HG03432 (cell line): ENCODE results near the gene TSPAN9.

Experiments used
- ATAC-seq: cut with Tn5 transposase; IDR thresholded peaks from one replicate; pipeline ENCODE4 v1.9.1; 2021; ENCODE audit warnings: mild to moderate bottlenecking, moderate library complexity; ENCODE audit not compliant: unreplicated experiment

TSPAN9 gene

DNA sequence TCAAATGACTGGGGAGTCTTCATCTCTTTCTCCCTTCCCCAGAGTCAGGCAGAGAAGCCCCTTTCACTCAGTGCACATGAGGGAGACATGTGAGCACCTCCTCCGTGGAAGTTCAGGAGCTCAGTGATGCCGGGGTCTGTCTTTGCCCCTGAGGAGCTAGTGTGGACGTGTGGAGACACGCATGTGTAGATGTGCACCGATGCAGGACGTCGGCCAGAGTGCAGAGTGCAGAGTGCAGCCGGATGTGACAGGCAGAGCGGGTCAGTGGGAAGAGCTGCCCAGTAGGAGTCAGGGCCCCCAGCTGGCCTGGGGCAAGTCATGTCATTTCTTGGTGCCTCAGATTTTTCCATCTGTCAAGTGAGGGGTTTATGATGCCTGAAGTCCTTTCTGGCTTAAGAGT lies 20.7 kb downstream of the TSPAN9 start:
- ATAC-seq: no peak

DNA sequence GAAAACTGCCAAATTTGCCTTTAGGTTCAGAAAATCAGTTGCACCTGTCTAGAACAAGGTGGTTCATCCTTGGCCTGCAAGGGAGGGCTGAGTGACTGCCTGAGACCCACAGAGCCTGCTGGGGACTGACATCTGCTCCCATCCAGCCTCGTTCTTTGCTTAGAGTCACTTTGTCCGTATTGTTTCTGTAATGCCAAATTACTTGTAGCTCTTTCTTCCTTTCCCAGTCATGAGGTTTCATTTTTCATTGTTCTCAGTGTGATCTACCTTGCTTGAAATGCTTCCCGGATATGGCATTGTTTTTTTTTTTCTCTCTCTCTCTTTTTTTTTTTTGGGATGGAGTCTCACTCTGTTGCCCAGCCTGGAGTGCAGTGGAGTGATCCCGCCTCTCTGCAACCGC lies 21.3 kb downstream of the TSPAN9 start:
- ATAC-seq: no peak

DNA sequence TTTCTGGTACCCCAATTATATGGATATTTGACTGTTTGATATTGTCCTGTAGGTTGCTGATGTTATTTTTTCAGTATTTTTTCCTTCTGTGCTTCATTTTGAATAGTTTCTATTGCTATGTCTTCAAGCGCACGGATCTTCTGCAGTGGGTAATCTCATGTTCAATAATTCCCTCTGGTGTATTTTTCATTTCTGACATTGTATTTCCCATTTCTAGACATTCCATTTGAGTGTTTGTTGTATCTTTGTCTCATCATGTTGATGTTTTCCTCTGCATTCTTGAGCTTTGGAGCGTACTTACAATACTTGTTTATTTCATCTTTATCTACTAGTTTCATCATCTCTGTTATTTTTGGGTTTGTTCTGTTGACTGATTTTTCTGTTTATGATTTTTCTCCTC lies 22.0 kb downstream of the TSPAN9 start:
- ATAC-seq: no peak

GRCh38 chr12:3101309-3102024 lies 24.3 kb downstream of the TSPAN9 start:
- no peak for ATAC-seq

GRCh38 chr12:3102771-3103410 lies 25.7 kb downstream of the TSPAN9 start:
- no peak for ATAC-seq

- ATAC-seq: no peak
Measured at GRCh38 chr12:3103806-3104205, 26.6 kb downstream of the TSPAN9 start.

DNA sequence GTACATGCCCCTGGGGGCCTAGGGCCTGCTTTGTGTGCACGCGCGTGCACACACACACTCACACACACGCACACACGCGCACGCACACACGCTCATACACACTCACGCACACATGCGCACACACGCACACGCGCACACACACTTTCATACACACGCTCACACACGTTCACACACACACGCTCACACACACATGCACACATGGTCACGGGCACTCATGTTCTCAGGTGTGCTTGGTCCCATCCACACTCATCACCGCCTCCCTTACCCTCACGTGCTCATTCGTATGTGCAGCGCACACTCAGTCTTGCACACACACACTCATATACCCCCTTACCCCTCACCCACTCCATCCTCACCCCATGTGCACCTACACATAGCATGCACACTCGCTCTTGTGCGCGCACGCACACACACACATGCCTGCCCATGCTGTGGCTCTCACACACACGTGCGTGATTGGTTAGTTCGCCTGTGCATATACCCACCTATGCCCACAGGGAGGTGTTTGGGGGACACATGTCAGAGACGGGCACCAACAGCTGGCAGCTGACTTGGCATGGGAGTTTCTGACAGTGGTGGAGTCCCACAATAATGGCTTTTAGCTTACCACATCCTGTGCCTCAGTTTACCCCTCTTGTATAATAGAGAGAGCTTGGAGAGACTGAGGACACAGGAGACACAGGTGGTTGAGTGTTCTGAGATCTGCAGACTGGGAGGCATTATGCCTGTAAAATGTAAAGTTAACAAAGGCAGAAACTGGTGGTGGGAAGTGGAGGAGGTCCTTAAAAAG lies 28.7 kb downstream of the TSPAN9 start:
- no peak for ATAC-seq

DNA sequence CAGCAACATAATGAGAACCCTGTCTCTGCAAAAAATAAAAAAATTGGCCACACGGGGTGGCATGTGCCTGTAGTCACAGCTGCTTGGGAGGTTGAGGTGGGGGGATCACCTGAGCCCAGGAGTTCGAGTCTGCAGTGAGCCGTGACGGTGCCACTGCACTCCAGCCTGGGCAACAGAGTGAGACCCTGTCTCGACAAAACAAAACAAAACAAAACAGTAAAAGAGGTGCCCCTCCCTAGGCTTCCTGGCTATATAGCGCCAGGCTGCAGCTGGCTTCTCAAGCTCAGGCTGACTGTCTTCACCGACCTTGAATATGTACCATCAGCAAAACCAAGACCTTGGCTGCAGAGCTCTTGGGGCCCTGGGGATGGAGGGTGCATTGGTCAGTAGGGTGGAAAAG lies 29.4 kb downstream of the TSPAN9 start:
- ATAC-seq: no peak

- no peak for ATAC-seq
Measured at GRCh38 chr12:3107071-3107583, 29.9 kb downstream of the TSPAN9 start.

- ATAC-seq: no peak
Measured at GRCh38 chr12:3107954-3108353, 30.8 kb downstream of the TSPAN9 start.

- ATAC-seq: no peak
Measured at GRCh38 chr12:3110578-3110977, 33.4 kb downstream of the TSPAN9 start.

GRCh38 chr12:3113671-3114325 lies 36.6 kb downstream of the TSPAN9 start:
- ATAC-seq: no peak

GRCh38 chr12:3114671-3115070 lies 37.5 kb downstream of the TSPAN9 start:
- no peak for ATAC-seq

- no peak for ATAC-seq
Measured at GRCh38 chr12:3115078-3115477, 37.9 kb downstream of the TSPAN9 start.

- ATAC-seq: no peak
Measured at GRCh38 chr12:3116106-3116844, 39.1 kb downstream of the TSPAN9 start.

GRCh38 chr12:3117144-3117581 lies 40.0 kb downstream of the TSPAN9 start:
- ATAC-seq: no peak

DNA sequence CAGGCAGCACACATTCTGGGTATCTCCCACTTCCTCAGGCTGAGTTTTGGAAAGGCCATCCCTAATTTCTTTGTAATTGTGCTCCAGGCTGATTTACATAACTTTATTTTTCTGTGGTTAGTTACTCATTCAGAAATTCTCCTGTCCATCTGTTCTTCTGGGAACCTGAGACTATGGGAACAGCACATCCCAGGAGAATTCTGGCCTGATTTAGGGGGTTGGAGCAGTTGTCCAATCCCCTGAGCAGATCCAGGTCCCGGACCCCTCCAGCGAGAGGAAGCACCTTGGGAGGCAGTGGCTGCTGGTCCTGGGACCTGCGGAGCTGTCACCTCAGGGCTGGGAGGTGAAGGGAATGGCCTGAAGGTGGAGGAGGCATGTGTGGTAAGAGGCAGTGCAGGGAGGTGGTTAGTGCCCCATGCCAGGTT lies 40.4 kb downstream of the TSPAN9 start:
- ATAC-seq: no peak

- ATAC-seq: no peak
Measured at GRCh38 chr12:3119192-3119755, 42.1 kb downstream of the TSPAN9 start.

- ATAC-seq: no peak
Measured at GRCh38 chr12:3119756-3120601, 42.8 kb downstream of the TSPAN9 start.
